Stimulated activated naive CD8-positive, alpha-beta T cell treated with anti-CD3 and anti-CD28 coated beads, Interleukin-15, Interleukin-2, amounts not matched to agents 100 ng/mL and 50 ng/mL, for 24 hours (primary cell): ENCODE results near the gene SSBP3.

Source experiments
- H3K27ac Mint-ChIP-seq: one replicate; pipeline ENCODE4 v1.8.0; 2021; ENCODE audit warnings: mild to moderate bottlenecking, mixed read lengths
- H3K27me3 Mint-ChIP-seq: one replicate; pipeline ENCODE4 v1.8.0; 2021; ENCODE audit warnings: mixed read lengths
- H3K36me3 Mint-ChIP-seq: one replicate; pipeline ENCODE4 v1.8.0; 2021; ENCODE audit warnings: low read depth, mixed read lengths
- H3K4me1 Mint-ChIP-seq: one replicate; pipeline ENCODE4 v1.8.0; 2021; ENCODE audit warnings: low read depth, mixed read lengths
- H3K4me3 Mint-ChIP-seq: one replicate; pipeline ENCODE4 v1.8.0; 2021; ENCODE audit warnings: mild to moderate bottlenecking, mixed read lengths
- H3K9me3 Mint-ChIP-seq: one replicate; pipeline ENCODE4 v1.8.0; 2021; ENCODE audit warnings: mixed read lengths

The SSBP3 gene

DNA sequence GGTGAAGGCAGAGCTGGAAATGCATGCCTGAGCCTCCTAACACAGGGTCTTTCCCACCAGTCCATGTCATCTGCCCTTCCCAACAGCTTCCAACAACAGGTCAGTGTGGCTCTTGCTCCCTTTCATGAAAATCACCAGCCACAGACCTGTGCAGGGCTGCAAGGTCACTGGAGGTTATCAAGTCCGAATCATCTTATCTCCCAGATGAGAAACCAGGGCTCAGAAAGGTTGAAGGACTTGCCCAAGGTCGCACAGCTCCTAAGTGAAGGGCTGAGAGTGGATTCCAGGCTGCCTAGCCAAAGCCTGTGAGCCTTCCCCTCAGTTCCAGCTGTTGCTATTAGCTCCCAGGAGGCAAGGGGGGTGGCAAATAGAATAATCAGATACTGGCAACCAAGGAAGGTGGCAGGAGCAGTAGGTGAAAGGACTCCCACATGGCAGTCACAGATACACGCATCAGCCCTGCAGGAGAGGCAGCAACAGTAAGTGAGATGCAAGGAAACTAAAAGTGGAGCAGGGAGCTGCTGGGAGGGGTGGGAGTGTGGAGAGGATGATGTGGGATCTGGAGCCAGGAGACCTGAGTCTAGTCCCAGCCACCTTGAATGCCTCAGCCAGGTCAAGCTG lies 74.2 kb downstream of the SSBP3 start:
- H3K27me3 Mint-ChIP-seq: no peaks in the 10 kb centered on the region
- no peaks in the 10 kb centered on the region for H3K36me3 Mint-ChIP-seq
- peaks cover 29% of the 10 kb centered on the region for H3K4me1 Mint-ChIP-seq
- no peak overlapping the region for H3K27ac Mint-ChIP-seq
- no peaks in the 10 kb centered on the region for H3K9me3 Mint-ChIP-seq
- no peak overlapping the region for H3K4me3 Mint-ChIP-seq

DNA sequence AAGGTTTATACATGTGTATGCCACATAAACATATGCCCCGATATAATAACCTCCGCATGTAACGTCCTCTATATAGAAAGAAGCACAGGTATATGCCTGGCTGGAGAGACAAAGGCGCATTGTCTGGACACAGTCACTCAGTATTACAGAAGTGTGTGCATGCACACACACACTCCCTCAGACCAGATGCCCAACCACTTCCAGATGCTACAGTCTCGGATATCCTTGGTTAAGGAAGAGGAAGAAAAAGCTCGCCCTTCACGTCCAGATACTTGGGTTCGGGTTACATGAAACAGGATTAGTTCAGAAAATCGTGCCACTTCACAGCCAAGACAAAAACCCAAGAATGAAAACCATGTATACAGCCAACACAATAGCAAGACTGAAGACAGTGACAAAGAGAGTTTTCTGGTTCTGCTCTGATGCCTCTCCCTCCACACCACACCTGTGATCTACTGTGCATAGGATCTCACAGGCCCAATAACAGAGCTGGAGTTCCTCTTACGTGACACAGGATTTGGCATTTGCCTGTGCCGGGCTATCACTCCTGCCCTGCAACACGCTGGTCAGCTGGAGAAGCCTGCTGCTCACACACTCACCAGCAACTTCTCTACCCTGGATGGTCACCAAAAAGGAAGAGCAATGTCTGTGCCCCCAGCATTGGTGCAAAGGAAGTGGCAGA lies 75.0 kb downstream of the SSBP3 start:
- H3K36me3 Mint-ChIP-seq: no peaks in the 10 kb centered on the region
- H3K4me3 Mint-ChIP-seq: no peak overlapping the region
- H3K27ac Mint-ChIP-seq: no peak overlapping the region
- H3K27me3 Mint-ChIP-seq: no peaks in the 10 kb centered on the region
- H3K9me3 Mint-ChIP-seq: no peaks in the 10 kb centered on the region
- H3K4me1 Mint-ChIP-seq: peaks cover 32% of the 10 kb centered on the region

DNA sequence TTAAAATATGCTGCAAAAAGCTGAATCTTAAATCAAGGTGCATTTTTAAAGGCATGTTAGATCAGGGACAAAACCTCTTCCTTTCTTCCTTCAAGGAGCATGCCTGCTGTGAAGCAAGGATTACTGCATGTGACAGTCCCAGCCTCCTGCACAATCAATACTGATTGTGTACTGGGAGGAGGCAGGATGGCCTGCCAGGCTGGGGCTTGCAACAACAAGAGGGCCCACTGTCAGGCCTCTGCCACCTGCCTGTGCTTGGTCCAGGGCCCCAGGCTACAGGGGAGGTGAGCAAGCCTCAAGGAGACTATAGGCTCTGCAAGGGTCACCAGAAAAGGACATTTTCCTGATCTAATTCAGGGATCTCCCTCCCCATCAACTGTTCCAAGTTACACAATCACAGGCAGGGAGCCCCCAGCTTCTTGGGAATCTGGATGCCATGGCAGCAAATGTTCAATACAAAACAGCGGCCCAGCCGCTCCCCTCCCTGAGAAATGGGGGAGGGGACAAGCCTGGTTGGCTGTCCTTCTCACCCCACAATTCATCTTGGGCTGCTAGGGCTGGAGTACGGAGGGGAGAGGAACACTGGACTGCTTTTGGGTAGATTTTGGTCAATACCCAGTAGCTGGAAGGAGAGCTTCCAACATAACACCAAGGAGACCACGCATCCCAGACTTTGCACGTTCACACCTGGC lies 76.7 kb downstream of the SSBP3 start:
- no peaks in the 10 kb centered on the region for H3K9me3 Mint-ChIP-seq
- no peak overlapping the region for H3K27ac Mint-ChIP-seq
- no peaks in the 10 kb centered on the region for H3K27me3 Mint-ChIP-seq
- H3K36me3 Mint-ChIP-seq: no peaks in the 10 kb centered on the region
- H3K4me3 Mint-ChIP-seq: no peak overlapping the region
- peaks cover 39% of the 10 kb centered on the region for H3K4me1 Mint-ChIP-seq

DNA sequence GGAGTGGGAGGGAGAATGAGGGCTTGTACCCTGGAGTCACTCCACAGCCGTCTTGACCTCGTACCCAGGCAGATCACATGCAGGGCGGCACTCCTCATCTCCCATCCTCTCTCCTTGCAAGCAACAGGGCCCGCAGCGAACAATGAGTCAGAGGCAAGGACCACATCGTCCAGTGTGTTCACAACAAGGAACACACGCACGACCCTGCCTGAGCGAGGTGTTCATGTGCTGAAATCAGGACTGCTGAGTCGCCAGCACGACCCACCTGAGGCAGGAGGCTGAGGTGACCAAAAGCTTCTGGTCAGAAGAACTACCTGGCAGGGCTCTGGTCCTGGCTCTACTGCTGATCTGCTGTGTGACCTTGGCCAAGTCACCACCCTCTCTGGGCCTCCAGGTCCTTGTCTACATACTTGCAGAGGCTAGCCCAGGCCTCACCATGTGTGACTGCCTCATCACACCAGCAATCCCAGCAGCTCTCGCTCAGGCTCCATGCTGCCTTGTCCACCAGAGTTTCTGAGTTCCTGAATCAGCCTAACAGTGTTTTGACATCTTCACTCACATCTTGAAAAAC lies 78.0 kb downstream of the SSBP3 start:
- Mint-ChIP-seq H3K4me1 (peaks cover 45% of the 10 kb centered on the region), H3K9me3 (no peaks in the 10 kb centered on the region), H3K27ac (no peak overlapping the region)

DNA sequence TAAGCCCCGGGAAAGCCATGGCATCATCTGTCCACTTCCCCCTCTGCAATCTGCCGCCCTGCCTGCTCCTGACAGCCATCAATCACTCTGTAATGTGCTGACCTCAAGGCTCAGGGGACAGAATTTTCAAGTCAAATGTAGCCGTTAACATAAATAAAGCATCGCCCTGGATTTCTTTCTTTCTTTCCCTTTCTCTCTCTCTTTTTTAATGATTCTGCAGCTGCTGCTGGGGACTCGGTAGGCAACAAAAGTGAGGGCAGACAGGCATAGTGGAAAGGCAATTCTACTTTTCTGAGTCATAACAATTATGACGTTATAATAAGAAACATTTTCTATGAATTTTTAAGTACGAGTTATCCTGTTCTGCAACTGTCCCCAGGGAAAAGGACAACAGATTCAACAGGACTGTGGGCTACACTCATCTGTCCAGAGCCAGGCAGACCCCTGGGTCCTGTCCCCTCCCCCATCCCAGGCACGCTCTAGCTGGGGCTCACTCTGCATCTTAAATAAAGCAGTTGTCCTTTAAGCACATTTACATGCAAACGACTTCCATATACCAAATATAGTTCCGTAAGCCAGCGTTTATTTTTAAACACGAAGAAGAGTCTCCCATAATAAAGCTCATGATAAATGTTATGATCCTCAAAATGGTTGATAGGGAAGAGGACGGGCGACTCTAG lies 78.7 kb downstream of the SSBP3 start:
- no peak overlapping the region for H3K4me3 Mint-ChIP-seq
- H3K27ac Mint-ChIP-seq: no peak overlapping the region
- no peaks in the 10 kb centered on the region for H3K36me3 Mint-ChIP-seq
- peaks cover 50% of the 10 kb centered on the region for H3K4me1 Mint-ChIP-seq
- no peaks in the 10 kb centered on the region for H3K27me3 Mint-ChIP-seq
- H3K9me3 Mint-ChIP-seq: no peaks in the 10 kb centered on the region

More for the DNA sequence above, 78.0 kb downstream of the SSBP3 start:
- Mint-ChIP-seq H3K27me3 (no peaks in the 10 kb centered on the region), H3K4me3 (no peak overlapping the region), H3K36me3 (no peaks in the 10 kb centered on the region)

DNA sequence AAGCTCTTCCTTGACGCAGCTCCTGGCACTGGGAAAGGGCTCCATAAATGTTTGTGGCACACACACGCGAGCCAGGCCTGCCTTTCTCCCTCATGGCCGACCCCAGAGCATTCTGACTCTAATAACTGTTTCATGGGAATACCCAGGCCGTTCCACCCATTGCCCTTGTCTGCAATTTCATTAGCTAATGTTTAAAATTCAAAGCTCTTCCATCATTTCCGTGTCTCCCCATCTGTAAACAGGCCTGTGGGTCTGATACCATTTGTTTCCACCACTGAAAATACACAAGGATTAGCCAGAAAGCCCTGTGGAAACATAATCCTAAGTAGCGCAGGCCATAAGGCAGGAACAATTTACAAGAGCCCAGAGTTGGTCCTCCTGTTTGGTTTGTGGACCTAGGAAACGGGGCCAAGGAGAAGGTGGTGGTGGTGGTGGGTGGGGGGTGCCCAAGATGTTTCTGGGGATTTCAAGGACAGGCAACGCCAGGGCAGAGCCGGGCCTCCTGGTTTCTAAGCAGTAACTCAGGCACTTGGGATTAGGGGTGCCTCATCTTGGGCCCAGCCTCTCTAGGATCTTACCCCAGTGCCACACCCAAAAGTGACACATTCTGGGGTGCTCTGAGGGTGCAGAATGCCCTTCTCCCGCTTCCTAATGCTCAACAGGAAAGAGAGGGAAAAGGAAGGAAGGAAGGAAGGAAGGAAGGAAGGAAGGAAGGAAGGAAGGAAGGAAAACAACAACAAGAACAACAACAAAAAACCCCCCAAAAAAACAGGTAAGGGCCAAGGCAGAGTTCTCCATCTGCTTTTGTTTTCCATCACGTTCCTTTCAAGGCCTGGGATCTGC lies 79.4 kb downstream of the SSBP3 start:
- peaks cover 46% of the 10 kb centered on the region for H3K4me1 Mint-ChIP-seq
- H3K4me3 Mint-ChIP-seq: no peak overlapping the region
- no peaks in the 10 kb centered on the region for H3K36me3 Mint-ChIP-seq
- H3K27me3 Mint-ChIP-seq: no peaks in the 10 kb centered on the region
- no peaks in the 10 kb centered on the region for H3K9me3 Mint-ChIP-seq
- H3K27ac Mint-ChIP-seq: no peak overlapping the region

DNA sequence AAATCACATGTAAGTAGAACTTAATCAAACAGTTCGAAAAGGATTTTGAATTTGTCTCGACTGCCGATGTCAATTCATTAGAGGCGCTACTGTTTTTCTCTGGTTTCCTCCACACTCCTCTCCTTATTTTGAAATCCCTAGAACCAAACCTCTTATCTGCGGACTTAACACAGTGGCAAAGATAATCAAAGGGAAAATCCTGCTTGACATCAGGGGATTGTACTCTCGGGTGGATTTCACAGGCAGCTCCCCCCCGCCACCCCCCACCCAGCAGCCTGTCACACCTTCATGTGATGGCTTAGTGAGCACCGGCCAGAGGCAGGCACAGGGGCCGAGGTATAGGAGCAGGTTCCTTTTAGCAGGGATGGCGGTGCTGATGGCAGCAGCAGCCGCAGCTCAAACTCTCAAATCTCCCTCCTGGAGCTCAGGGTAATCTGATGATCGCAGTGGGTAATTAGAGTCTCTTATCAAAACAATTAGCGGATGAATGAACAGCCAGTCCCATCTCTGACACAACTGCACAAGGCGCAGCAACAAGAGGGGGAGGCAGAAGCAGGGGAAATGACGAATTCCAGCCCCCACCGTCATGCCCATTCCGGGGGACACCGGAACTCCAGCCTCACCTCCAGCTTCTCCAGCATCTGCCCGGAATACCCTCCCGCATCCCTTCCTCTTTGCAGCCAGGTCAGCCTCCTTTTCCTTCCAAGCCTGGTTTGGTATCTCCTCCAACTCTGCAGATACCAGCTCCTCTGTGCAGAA lies 80.3 kb downstream of the SSBP3 start:
- Mint-ChIP-seq H3K27me3 (no peaks in the 10 kb centered on the region), H3K4me1 (peaks cover 38% of the 10 kb centered on the region), H3K36me3 (no peaks in the 10 kb centered on the region), H3K4me3 (no peak overlapping the region), H3K9me3 (no peaks in the 10 kb centered on the region), H3K27ac (no peak overlapping the region)

DNA sequence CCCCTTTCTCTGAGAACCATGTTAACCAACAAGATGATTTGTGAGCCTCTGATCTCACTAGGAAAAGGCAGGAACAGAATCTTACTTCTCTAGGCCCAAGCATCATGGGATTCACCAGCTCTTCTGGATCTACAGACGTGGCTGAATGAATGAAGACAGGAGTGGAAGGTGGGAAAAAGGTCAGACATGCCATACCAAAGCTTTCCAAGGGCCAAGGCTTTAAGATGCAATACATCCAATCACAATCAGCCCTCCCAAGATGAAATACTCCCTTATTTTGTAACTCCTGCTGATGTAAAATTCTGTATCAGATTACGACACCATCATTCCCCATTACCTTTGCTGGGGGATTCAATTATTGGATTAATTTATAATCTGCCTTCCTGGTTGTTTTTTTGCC lies 80.9 kb downstream of the SSBP3 start:
- no peaks in the 10 kb centered on the region for H3K36me3 Mint-ChIP-seq
- H3K27me3 Mint-ChIP-seq: no peaks in the 10 kb centered on the region
- peaks cover 32% of the 10 kb centered on the region for H3K4me1 Mint-ChIP-seq
- H3K4me3 Mint-ChIP-seq: no peak overlapping the region
- no peaks in the 10 kb centered on the region for H3K9me3 Mint-ChIP-seq
- no peak overlapping the region for H3K27ac Mint-ChIP-seq

DNA sequence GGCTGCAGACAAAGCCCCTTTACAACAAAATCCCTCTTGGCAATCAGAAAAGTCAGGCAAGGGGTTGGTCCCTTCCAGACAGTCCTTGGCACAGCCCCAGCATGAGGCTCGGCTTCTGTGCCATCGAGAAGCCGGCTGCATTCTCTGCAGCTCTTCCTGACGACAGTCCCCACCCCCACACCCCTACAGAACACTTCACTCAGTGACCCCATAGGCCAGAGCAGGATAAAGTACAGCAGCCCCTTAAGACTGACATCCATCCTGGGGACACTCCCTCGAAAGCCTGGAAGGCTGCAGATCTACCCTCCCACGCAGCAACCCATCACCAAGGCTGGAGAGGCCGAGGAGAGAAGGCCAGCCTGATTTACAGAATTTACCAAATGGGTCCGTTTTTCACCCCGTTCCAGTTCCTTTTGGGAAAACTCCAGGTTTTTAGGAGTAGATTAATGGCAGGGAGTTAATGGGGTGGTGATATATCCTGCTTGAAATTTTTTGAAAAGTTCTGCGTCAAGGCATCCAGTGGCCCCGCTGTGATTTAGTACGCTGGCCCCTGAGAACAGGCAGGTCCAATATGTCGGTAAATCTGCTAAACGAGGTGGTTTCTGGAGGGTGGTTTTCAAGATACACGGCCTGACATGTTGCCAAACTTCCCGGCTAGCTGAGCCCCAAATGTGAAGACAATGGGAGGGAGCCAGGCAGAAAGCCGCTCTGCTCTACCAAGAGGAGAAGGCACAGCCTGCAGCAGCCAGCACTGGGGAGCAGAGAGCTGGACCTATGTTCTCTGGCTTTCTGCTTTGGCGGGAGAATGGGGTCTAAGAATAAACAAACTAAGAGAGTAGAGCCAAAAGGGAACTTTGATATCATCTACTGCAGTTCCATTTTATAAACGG lies 81.7 kb downstream of the SSBP3 start:
- Mint-ChIP-seq H3K36me3 (no peaks in the 10 kb centered on the region), H3K4me1 (peaks cover 38% of the 10 kb centered on the region), H3K9me3 (no peaks in the 10 kb centered on the region), H3K27ac (no peak overlapping the region), H3K4me3 (no peak overlapping the region), H3K27me3 (no peaks in the 10 kb centered on the region)

DNA sequence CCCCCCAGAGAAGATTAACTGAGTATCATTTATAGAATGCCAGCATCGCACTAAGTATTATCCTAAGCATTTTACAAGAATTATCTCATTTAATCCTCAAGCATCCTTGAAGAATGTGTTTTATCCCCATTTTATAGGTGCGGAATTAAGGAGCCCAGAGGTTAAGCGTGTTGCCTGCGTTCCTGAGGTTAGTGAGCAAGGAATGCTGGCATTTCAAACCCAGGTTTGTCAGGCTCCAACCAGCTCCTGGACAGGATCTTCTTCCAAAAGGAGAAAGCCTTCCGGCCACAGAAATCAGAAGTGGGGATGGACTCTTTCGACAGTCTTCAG lies 82.3 kb downstream of the SSBP3 start:
- H3K27ac Mint-ChIP-seq: no peak overlapping the region
- H3K4me1 Mint-ChIP-seq: peaks cover 38% of the 10 kb centered on the region
- no peak overlapping the region for H3K4me3 Mint-ChIP-seq
- no peaks in the 10 kb centered on the region for H3K27me3 Mint-ChIP-seq
- no peaks in the 10 kb centered on the region for H3K36me3 Mint-ChIP-seq
- H3K9me3 Mint-ChIP-seq: no peaks in the 10 kb centered on the region

DNA sequence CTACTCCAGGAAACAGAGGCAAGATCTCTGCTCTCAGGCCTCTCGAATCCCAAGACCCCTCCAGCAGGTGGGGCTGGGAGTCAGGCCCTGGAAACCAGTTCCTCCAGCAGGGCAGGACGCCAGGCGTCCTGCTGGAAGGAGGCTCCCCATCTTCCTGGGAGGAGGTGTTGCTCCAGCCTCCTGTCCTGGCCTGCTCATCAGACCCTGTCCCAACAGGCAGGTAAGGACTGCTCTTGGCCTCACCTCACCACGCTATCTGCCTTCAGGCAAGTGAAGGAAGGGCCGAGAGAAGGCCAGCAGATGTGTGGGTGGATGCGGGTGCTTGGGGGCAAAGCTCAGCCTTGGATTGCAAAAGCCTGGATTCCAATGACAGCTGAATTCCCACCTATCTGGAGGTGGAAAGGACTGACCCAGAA lies 82.9 kb downstream of the SSBP3 start:
- Mint-ChIP-seq H3K9me3 (no peaks in the 10 kb centered on the region), H3K36me3 (no peaks in the 10 kb centered on the region), H3K4me1 (peaks cover 38% of the 10 kb centered on the region), H3K27ac (no peak overlapping the region), H3K27me3 (no peaks in the 10 kb centered on the region), H3K4me3 (no peak overlapping the region)

DNA sequence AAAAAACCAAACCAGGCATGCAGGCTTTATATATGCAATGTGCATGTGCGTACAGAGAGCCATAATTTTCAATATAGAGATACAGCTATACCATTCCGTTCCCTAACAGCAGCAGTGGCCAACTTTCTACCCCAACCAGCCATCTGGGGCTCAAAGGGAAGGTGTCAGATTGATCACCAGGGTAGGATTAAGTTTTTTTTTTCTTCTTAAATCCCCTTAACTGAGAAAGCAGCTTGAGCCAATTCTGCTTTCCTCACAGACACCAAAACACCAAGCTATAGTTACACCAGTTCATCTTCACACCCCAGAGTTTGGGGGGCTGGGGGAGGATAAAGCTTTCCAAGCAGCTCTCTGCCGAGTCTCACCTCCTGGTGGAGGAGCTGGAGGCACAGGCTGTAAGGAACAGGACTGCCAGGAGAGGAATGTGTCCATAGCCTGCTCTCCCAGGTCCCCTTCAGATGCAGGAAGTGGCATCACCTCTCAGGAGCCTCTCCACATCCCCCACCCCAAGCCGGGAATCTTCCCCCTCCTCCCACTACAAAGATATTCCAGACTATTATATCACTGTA lies 87.9 kb downstream of the SSBP3 start:
- H3K27me3 Mint-ChIP-seq: no peaks in the 10 kb centered on the region
- H3K4me3 Mint-ChIP-seq: no peak overlapping the region
- peaks cover 24% of the 10 kb centered on the region for H3K4me1 Mint-ChIP-seq
- H3K27ac Mint-ChIP-seq: no peak overlapping the region
- no peaks in the 10 kb centered on the region for H3K9me3 Mint-ChIP-seq
- H3K36me3 Mint-ChIP-seq: peaks cover 4% of the 10 kb centered on the region

DNA sequence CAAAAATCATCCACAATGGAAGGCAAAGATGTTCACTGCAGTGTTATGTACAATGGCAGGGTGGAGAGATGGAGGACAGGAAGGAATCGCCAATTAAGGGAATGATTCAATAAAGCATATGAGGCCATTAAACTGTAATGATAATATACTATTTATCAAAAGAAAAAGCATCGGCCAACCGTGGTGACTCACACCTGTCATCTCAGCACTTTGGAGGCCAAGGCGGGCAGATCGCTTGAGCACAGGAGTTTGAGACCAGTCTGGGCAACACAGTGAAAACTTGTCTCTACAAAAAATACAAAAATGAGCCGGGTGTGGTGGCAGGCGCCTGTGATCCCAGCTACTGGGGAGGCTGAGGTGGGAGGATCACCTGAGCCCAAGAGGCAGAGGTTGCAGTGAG lies 89.1 kb downstream of the SSBP3 start:
- no peak overlapping the region for H3K27ac Mint-ChIP-seq
- H3K36me3 Mint-ChIP-seq: peaks cover 4% of the 10 kb centered on the region
- no peaks in the 10 kb centered on the region for H3K9me3 Mint-ChIP-seq
- peaks cover 28% of the 10 kb centered on the region for H3K4me1 Mint-ChIP-seq
- no peak overlapping the region for H3K4me3 Mint-ChIP-seq
- H3K27me3 Mint-ChIP-seq: no peaks in the 10 kb centered on the region
